ENCODE measurements around the gene IRF7. TPM values are rescaled to one million over a fixed set of nuclear protein-coding genes. Genes with fewer than 3 reads are reported as not detected.

IRF7 gene
- polyA plus RNA-seq, 2 of the 4 experiments (the other 2 are of a cell fraction), result 2.0 to 3.1 TPM

- ATAC-seq, result no peak
- Histone ChIP-seq H3K9me3 (no peaks in the 10 kb centered on the region), H3K4me3 (no peak overlapping the region), H3K27ac (no peak overlapping the region), H3K4me1 (peaks cover 15% of the 10 kb centered on the region; the same call in 2 of the 3 replicates), H3K4me2 (no peak overlapping the region)
- CTCF ChIA-PET, result interaction anchor here (1.0 to 2.7 kb wide), 4 partner anchors 8 to 154 kb away, joined by 3 to 8 read pairs (median 3); no protein-coding TSS in a partner anchor
- TF ChIP-seq CBX8 (IDR thresholded peaks at IDR 0.05), result no peak
- TF ChIP-seq JUN (IDR thresholded peaks at IDR 0.05), result peak in 1 of 2 experiments; percentile 8; a peak in 1 of 5 replicates
- POLR2A ChIA-PET, result no interaction called here
- no peak for FAIRE-seq
- WGBS (ENCODE audit: missing lambda C conversion rate), result 89% methylated on average over 38 of the region's 49 CpGs
- DNase-seq (ENCODE audit: low read depth in 1 of 2, low spot score in 1 of 2), result no peak
Measured at GRCh38 chr11:611001-611996, 4.5 kb downstream of the IRF7 start.

DNA sequence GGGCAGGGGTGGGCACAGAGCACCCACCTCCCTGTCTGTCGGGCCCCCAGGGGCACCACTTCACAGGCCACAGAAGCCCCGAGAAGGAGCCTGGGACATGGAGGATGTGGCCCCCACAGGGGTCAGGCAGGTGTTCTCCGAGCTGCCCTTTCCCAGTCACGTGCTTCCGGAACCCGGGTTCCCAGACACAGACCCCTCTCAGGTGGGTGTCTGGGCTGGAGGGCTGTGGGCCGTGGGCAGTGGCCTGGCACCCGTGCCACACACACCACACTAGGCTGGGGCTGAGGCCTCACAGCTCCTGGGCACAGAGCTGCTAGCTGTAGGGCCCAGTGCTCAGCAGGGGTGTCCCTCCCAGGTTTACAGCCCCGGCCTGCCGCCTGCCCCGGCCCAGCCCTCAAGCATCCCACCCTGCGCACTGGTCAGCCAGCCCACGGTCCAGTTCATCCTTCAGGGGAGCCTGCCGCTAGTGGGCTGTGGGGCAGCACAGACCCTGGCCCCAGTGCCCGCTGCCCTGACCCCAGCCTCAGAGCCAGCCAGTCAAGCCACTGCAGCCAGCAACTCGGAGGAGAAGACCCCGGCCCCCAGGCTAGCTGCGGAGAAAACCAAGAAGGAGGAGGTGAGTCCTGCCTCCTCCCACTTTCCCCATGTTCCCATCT is 5.5 kb downstream of the IRF7 start:
- FAIRE-seq (no peak), DNase-seq (ENCODE audit: low read depth in 1 of 2, low spot score in 1 of 2) (no peak), ATAC-seq (no peak)
- Histone ChIP-seq H3K4me3 (no peak overlapping the region), H3K4me2 (no peak overlapping the region), H3K9me3 (no peaks in the 10 kb centered on the region), H3K27ac (no peak overlapping the region), H3K4me1 (peaks cover 20% of the 10 kb centered on the region)
- CTCF ChIA-PET, result interaction anchor here (0.7 to 2.7 kb wide), 5 partner anchors 9 to 155 kb away, joined by 3 to 8 read pairs (median 3); no protein-coding TSS in a partner anchor
- POLR2A ChIA-PET, result no interaction called here
- 92% methylated on average over 12 of the region's 18 CpGs for WGBS (ENCODE audit: missing lambda C conversion rate)
- TF ChIP-seq ZSCAN20 (CRISPR knock-in tag; IDR thresholded peaks at IDR 0.05), result no peak
- no peak for TF ChIP-seq MAZ (IDR thresholded peaks at IDR 0.05; ENCODE audit: borderline replicate concordance, low read depth, low read length)
- no peak for TF ChIP-seq TP53 (CRISPR knock-in tag; IDR thresholded peaks at IDR 0.05)
- no peak for TF ChIP-seq CHD2 (IDR thresholded peaks at IDR 0.05; ENCODE audit: low read length, partially characterized antibody)
- no peak for TF ChIP-seq EHF (CRISPR knock-in tag; IDR thresholded peaks at IDR 0.05)
- no peak for TF ChIP-seq ZC3H11A (IDR thresholded peaks at IDR 0.05)
- no peak for TF ChIP-seq SREBF2 (IDR thresholded peaks at IDR 0.05)
- no peak for TF ChIP-seq KDM1A (IDR thresholded peaks at IDR 0.05; ENCODE audit: low read depth)
- TF ChIP-seq FOXS1 (CRISPR knock-in tag; IDR thresholded peaks at IDR 0.05), result no peak
- TF ChIP-seq HEYL (CRISPR knock-in tag; IDR thresholded peaks at IDR 0.05), result no peak
- no peak for TF ChIP-seq TFCP2L1 (CRISPR knock-in tag; IDR thresholded peaks at IDR 0.05)
- no peak for TF ChIP-seq CBX8 (IDR thresholded peaks at IDR 0.05)
- TF ChIP-seq JUNB (IDR thresholded peaks at IDR 0.05), result no peak

DNA sequence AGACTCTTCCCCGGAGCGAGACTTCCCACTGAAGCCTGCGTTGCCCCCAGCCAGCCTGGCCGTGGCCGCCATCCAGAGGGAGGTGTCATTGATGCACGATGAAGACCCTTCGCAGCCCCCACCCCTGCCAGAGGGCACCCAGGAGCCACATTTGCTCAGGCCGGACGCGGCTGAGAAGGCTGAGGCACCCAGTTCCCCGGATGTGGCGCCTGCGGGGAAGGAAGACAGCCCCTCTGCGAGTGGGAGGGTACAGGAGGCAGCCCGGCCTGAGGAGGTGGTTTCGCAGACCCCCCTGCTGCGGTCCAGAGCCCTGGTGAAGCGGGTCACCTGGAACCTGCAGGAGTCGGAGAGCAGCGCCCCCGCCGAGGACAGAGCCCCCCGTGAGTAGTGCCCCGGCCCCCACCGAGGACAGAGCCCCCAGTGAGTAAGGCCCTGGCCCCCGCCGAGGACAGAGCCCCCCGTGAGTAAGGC is 6.4 kb downstream of the IRF7 start:
- no peak for DNase-seq (ENCODE audit: low read depth in 1 of 2, low spot score in 1 of 2)
- no peak for TF ChIP-seq TP53 (CRISPR knock-in tag; IDR thresholded peaks at IDR 0.05)
- no peak for TF ChIP-seq POLR2AphosphoS2 (conservative IDR thresholded peaks at IDR 0.05; ENCODE audit: low read length)
- TF ChIP-seq, protein P1, sequence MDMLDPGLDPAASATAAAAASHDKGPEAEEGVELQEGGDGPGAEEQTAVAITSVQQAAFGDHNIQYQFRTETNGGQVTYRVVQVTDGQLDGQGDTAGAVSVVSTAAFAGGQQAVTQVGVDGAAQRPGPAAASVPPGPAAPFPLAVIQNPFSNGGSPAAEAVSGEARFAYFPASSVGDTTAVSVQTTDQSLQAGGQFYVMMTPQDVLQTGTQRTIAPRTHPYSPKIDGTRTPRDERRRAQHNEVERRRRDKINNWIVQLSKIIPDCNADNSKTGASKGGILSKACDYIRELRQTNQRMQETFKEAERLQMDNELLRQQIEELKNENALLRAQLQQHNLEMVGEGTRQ (IDR thresholded peaks at IDR 0.05), result no peak
- no peak for TF ChIP-seq ZFP36 (IDR thresholded peaks at IDR 0.05; ENCODE audit: borderline replicate concordance, partially characterized antibody)
- TF ChIP-seq KDM5A (IDR thresholded peaks at IDR 0.05), result no peak
- TF ChIP-seq E2F6 (IDR thresholded peaks at IDR 0.05; ENCODE audit: borderline replicate concordance, low read depth), result no peak
- no peak for TF ChIP-seq CBX2 (IDR thresholded peaks at IDR 0.05; ENCODE audit: borderline replicate concordance, low read depth)
- TF ChIP-seq HOXB5 (CRISPR knock-in tag; IDR thresholded peaks at IDR 0.05), result no peak
- no peak for FAIRE-seq
- no peak for ATAC-seq
- Histone ChIP-seq H3K4me3 (no peak overlapping the region), H3K9me3 (no peaks in the 10 kb centered on the region), H3K4me2 (no peak overlapping the region), H3K27ac (no peak overlapping the region), H3K4me1 (peaks cover 13% of the 10 kb centered on the region)
- 78% methylated on average over 6 of the region's 28 CpGs for WGBS (ENCODE audit: missing lambda C conversion rate)
- ChIA-PET CTCF (interaction anchor here (1.2 kb wide), 1 partner anchor 54 kb away, joined by 4 read pairs; no protein-coding TSS in a partner anchor), POLR2A (no interaction called here)

All from A549 (cell line).